ENCODE results near the gene CIB4.
A peak's percentile ranks its signal among the peaks of the same experiment; 100 is the strongest.

The CIB4 gene

DNA sequence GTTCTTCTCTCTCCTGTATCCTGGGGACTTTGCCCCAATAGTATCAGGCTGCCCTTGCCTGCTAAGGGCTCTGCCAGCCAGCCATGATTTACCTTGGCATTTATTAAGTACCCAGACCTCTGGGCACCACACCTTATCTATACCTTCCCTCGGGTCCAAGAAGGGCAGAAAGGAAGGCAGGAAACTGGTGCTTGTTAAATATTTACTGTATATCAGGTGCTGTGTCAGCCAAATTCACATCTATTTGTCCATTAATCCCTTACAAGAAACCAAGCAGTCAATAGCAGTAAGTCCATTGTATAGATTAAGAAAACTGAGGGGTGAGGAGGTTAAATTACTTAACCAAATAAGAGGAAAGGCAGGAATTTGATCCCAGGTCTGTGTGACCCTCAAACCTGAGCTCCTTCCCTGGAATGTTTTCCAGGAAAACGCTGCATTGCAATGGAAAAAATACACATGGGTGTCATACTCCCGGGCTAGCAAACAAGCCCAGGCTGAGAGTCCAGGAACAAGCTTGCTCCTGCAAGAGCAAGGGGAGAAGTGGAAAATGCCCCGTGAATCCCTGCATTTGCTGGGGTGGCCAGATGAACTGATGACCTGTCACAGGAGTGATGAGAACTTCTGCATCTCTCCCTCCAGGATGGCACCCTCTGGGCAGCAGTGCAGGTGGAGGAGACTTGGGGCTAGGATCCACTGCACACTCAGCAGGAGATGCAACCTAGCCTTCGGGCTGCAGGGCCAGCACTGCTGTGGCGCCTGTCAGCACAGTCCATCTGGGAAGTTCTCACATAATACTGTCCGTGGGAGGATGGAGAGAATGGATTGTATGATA lies 30.4 kb downstream of the CIB4 start:
- no peak overlapping the region for H3K4me3 ChIP-seq (ENCODE audit: low read depth, low read length)
- no peaks in the 10 kb centered on the region for H3K27me3 ChIP-seq (ENCODE audit: insufficient read depth, low read depth, severe bottlenecking)
- H3K36me3 ChIP-seq = no peaks in the 10 kb centered on the region
- no peak for DNase-seq
- no peak overlapping the region for H3K27ac ChIP-seq
- TF ChIP-seq, protein P1, sequence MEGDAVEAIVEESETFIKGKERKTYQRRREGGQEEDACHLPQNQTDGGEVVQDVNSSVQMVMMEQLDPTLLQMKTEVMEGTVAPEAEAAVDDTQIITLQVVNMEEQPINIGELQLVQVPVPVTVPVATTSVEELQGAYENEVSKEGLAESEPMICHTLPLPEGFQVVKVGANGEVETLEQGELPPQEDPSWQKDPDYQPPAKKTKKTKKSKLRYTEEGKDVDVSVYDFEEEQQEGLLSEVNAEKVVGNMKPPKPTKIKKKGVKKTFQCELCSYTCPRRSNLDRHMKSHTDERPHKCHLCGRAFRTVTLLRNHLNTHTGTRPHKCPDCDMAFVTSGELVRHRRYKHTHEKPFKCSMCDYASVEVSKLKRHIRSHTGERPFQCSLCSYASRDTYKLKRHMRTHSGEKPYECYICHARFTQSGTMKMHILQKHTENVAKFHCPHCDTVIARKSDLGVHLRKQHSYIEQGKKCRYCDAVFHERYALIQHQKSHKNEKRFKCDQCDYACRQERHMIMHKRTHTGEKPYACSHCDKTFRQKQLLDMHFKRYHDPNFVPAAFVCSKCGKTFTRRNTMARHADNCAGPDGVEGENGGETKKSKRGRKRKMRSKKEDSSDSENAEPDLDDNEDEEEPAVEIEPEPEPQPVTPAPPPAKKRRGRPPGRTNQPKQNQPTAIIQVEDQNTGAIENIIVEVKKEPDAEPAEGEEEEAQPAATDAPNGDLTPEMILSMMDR (IDR thresholded peaks at IDR 0.05; ENCODE audit: low read depth, low read length) = no peak
- no peaks in the 10 kb centered on the region for H3K9me3 ChIP-seq (ENCODE audit: severe bottlenecking)

DNA sequence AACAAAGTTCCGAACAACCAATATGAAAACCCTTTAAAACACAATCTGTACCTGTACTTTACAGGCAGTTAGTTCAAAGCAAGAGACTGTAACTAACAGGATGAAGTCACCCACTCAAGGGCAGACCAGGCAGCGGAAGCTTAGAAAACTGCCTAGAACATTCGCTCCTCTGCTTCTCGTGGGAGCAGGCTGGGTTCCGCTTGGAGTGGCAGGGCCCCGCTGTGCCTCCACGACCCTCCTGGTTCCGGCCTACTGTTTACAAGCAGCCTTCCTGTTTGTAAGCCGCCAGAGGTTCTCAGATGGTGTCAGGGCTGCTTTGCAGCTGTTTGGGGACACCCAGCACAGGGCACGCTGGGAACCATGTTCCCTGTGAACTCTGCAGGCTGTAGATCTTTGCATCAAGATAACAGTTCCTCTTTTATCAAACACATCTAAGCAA lies 31.3 kb downstream of the CIB4 start:
- TF ChIP-seq, protein P1 (IDR thresholded peaks at IDR 0.05; ENCODE audit: low read depth, low read length) = no peak
- Histone ChIP-seq H3K27me3 (ENCODE audit: insufficient read depth, low read depth, severe bottlenecking) (no peaks in the 10 kb centered on the region), H3K9me3 (ENCODE audit: severe bottlenecking) (no peaks in the 10 kb centered on the region), H3K36me3 (no peaks in the 10 kb centered on the region), H3K4me3 (ENCODE audit: low read depth, low read length) (no peak overlapping the region), H3K27ac (no peak overlapping the region)
- DNase-seq = no peak

GRCh38 chr2:26609205-26609631 lies 31.9 kb downstream of the CIB4 start:
- Histone ChIP-seq H3K4me3 (ENCODE audit: low read depth, low read length) (no peak overlapping the region), H3K27me3 (ENCODE audit: insufficient read depth, low read depth, severe bottlenecking) (no peaks in the 10 kb centered on the region), H3K27ac (no peak overlapping the region), H3K36me3 (no peaks in the 10 kb centered on the region), H3K9me3 (ENCODE audit: severe bottlenecking) (no peaks in the 10 kb centered on the region)
- TF ChIP-seq, protein P1 (IDR thresholded peaks at IDR 0.05; ENCODE audit: low read depth, low read length) = no peak
- no peak for DNase-seq

GRCh38 chr2:26608557-26608956 lies 32.6 kb downstream of the CIB4 start:
- DNase-seq = no peak
- H3K9me3 ChIP-seq (ENCODE audit: severe bottlenecking) = no peaks in the 10 kb centered on the region
- no peak overlapping the region for H3K4me3 ChIP-seq (ENCODE audit: low read depth, low read length)
- no peaks in the 10 kb centered on the region for H3K36me3 ChIP-seq
- TF ChIP-seq, protein P1 (IDR thresholded peaks at IDR 0.05; ENCODE audit: low read depth, low read length) = no peak
- no peaks in the 10 kb centered on the region for H3K27me3 ChIP-seq (ENCODE audit: insufficient read depth, low read depth, severe bottlenecking)
- no peak overlapping the region for H3K27ac ChIP-seq

DNA sequence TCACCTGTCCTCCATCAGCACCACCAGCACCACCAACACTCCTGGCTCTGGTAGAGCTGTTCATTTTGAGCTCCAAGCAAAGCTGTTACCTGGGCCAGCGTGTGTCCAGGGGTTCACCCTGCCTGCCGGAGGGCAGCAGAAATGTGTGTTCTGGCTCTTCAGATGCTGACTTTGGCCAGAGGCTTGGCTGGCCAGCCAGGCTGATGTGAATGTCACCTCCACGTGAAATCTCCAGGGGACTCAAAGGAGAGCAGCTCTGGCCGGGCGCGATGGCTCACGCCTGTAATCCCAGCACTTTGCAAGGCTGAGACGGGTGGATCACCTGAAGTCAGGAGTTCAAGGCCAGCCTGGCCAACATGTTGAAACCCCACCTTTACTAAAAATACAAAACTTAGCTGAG lies 33.5 kb downstream of the CIB4 start:
- Histone ChIP-seq H3K27ac (no peak overlapping the region), H3K27me3 (ENCODE audit: insufficient read depth, low read depth, severe bottlenecking) (no peaks in the 10 kb centered on the region)
- TF ChIP-seq, protein P1 (IDR thresholded peaks at IDR 0.05; ENCODE audit: low read depth, low read length) = no peak

GRCh38 chr2:26606847-26607190 lies 34.3 kb downstream of the CIB4 start:
- no peaks in the 10 kb centered on the region for H3K27me3 ChIP-seq (ENCODE audit: insufficient read depth, low read depth, severe bottlenecking)

More for the DNA sequence above, 33.5 kb downstream of the CIB4 start:
- no peak for DNase-seq
- Histone ChIP-seq H3K4me3 (ENCODE audit: low read depth, low read length) (no peak overlapping the region), H3K9me3 (ENCODE audit: severe bottlenecking) (no peaks in the 10 kb centered on the region), H3K36me3 (no peaks in the 10 kb centered on the region)

More at GRCh38 chr2:26606847-26607190, 34.3 kb downstream of the CIB4 start:
- DNase-seq = peak; percentile 78
- TF ChIP-seq, protein P1 (IDR thresholded peaks at IDR 0.05; ENCODE audit: low read depth, low read length) = no peak
- H3K9me3 ChIP-seq (ENCODE audit: severe bottlenecking) = no peaks in the 10 kb centered on the region
- no peak overlapping the region for H3K4me3 ChIP-seq (ENCODE audit: low read depth, low read length)
- no peaks in the 10 kb centered on the region for H3K36me3 ChIP-seq
- peak overlapping the region; percentile 79 for H3K27ac ChIP-seq

Data from WERI-Rb-1 (cell line).